ENCODE results near the gene CXCL17.

The CXCL17 gene

DNA sequence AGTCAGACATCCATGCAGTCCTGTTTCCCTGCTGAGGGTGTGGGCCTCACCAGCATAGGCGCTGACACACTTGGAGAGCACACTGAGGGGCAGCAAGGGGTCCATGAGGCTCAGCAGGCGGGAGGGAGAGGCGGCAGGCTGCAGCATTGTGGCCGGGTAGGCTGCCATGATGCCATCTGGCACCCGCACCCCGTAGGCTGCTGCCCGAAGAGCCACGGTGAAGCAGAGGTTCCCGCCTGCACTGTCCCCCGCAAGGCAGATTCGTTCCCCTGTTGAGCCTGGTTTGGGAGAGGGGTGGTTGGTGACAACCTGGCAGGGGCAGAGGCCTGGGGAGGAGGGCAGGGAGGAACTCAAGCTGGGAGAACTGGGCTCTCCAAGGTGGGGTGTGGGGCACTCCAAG lies 36.6 kb downstream of the CXCL17 start:
- TF ChIP-seq, protein P1, sequence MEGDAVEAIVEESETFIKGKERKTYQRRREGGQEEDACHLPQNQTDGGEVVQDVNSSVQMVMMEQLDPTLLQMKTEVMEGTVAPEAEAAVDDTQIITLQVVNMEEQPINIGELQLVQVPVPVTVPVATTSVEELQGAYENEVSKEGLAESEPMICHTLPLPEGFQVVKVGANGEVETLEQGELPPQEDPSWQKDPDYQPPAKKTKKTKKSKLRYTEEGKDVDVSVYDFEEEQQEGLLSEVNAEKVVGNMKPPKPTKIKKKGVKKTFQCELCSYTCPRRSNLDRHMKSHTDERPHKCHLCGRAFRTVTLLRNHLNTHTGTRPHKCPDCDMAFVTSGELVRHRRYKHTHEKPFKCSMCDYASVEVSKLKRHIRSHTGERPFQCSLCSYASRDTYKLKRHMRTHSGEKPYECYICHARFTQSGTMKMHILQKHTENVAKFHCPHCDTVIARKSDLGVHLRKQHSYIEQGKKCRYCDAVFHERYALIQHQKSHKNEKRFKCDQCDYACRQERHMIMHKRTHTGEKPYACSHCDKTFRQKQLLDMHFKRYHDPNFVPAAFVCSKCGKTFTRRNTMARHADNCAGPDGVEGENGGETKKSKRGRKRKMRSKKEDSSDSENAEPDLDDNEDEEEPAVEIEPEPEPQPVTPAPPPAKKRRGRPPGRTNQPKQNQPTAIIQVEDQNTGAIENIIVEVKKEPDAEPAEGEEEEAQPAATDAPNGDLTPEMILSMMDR (IDR thresholded peaks at IDR 0.05; ENCODE audit: low read depth, low read length) = no peak
- DNase-seq (ENCODE audit: extremely low read depth, low read depth) = no peak

DNA sequence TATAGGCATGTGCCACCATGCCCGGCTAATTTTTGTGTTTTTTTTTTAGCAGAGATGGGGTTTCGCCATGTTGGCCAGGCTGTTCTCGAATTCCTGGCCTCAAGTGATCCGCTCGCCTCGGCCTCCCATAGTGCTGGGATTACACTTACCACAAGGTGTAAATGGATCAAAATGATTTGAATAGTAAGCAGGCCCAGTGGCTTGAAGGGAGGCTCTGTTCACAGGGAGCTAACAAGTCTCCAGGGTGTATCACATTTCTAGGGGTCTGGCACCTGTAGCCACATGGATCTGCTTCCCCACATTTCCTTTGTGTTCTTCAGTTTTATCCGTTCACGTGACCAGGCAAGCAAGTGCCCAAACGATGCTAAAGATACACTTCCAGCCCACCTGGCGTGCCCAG lies 39.2 kb downstream of the CXCL17 start:
- TF ChIP-seq, protein P1 (IDR thresholded peaks at IDR 0.05; ENCODE audit: low read depth, low read length) = no peak
- no peak for DNase-seq (ENCODE audit: extremely low read depth, low read depth)

DNA sequence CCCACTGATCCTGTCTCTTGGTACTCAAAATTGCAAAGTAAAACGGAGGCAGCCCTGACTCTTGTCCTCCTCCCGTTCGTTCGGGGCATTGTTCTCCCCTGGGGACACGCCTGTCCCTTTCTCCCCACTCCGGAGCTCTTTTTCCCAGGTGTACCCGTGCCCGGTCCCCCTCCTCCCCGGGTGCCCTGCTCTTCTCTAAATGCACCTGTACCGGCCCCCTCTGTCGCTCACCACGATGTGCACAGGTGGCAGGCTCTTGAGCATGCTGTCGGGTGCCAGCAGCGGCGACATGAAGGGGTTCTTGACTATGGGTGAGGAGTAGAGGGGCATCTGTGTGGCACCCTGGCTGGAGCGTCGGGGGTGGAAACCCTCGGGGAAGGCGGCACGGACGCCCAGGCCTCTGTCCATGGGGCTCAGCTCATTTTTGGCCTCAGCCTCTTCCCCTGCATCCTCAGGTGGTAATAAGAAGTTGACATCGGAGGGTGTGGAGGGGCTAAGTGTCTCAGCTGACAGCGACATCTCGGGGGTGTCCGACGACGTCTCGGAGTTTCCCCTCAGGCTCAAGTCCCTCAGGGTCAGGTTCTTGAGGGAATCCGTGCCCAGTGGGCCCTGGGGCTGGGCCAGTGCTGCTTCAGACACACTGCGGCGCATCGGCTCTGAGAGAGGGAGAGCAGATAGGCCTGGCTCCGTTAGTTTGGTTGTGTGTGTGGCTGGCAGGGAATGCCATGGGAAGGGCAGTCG lies 40.2 kb downstream of the CXCL17 start:
- DNase-seq (ENCODE audit: extremely low read depth, low read depth) = no peak
- TF ChIP-seq, protein P1 (IDR thresholded peaks at IDR 0.05; ENCODE audit: low read depth, low read length) = no peak

DNA sequence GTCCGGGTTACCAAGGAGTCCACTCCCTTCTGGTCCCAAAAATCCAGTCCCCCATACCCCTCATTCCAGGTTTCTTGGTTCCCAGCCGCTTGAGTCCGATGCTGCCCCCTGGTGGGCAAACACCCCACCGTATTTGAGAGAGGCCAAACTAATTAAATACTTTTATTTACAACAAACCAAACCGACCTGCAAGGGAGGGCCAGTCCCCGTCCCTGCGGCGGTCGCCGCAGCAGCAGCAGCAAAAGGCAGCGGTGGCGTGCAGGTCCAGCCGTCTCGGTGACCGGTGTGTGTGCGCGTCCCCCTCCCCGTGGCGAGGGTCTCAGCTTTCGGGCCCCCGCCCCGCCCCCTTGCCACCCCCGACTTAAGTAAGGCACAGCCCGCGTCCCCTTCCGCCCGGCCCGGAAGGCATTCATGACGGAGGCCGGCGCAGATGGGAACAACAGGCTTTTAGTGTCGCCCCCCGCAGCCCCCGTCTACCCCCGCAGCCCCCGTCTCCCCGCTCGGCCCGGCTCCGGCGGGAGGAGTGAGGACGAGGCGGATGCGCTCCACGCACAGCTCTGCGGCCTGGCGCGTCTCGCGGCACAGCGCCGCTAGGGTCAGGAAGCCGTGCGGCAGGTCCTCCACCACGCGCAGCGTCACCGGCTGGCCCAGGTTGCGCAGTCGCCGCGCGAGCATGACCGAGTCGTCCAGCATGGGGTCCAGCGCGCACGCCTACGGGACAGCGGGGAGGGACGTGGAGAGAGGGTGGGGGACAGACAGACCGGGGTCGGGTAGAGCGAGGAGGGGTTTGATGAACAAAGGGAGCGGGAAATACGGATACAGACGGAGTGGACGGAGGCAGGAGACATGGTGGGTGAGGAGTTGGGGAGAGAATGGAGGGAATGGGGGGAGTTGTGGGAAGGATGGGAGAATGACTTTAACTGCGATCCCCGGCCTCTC lies 41.1 kb downstream of the CXCL17 start:
- TF ChIP-seq, protein P1 (IDR thresholded peaks at IDR 0.05; ENCODE audit: low read depth, low read length) = peak; percentile 77

DNA sequence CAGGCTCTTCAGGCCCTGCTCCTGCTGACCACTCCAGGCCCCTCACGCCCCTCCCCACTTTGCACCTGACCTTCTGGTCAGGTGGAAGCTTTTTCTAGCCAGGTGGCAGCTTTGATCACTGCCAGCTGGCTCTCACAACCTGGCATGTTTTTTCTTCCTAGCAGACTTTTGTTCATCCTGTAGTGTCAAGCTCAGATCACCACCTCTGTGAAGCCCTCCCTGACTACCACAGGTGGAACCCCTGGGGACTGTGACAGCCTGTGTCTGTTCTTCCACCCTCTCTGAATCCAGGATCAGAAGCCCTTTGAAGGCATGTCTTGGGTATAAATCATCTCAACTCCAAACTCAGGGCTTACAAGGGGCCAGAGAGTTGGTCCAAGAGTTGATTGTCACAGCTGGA lies 42.3 kb downstream of the CXCL17 start:
- DNase-seq (ENCODE audit: extremely low read depth, low read depth) = no peak

More for the DNA sequence above, 41.1 kb downstream of the CXCL17 start:
- DNase-seq (ENCODE audit: extremely low read depth, low read depth) = no peak

DNA sequence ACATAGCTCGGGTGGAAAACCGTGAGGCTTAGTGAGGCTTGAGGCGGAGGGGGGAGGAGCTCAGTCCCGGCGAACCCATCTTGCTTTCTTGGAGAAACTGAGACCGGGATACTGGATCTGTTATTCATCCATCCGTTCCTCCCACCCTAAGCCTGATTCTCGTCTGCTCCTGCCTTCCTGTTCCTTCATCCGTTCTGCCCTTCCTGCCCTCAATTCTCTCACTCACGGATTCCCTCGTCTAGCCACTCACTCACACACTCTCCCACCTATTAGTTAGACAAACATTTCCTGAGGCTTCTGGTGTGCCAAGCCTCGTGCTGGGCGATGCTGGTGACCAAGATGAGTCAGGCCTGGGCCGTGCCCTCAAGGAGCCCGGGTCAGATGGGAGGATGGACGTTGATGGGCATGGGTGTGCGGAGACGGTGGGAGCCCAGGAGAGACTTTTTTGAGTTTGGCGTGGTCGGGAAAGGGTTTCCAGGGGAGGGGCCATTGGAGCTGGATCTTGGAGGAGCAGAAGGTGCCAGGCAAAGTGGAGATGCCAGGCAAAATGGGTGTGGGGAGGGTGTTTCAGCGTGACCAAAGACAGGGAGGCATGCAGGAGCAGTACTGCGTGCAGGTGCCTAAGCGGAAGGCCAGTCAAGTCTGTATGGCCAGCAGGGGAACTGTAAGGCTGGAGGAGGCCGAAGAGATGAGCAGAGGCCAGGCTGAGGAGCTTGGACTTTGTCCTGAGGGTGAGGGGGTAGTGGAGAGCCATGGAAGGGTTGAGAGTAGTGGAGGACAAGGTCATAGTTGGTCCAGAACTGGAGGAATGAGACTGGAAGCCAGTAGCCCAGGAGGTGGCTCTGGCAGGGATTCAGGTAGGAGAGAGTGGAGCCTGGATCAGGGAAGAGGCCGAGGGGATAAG lies 45.2 kb downstream of the CXCL17 start:
- TF ChIP-seq, protein P1 (IDR thresholded peaks at IDR 0.05; ENCODE audit: low read depth, low read length) = no peak
- no peak for DNase-seq (ENCODE audit: extremely low read depth, low read depth)

More for the DNA sequence above, 42.3 kb downstream of the CXCL17 start:
- TF ChIP-seq, protein P1 (IDR thresholded peaks at IDR 0.05; ENCODE audit: low read depth, low read length) = no peak

Data from AG09319 (cell line).